NCI-H2196 treated with DMSO at 0.1 percent for 48 hours (cell line): ENCODE results near the gene KAZN.

Experiments used
- DNase-seq: peaks from one replicate; lab custom pipeline; 2025; ENCODE audit not compliant: unreplicated experiment; lab: John Stamatoyannopoulos, UW

Gene KAZN

DNA sequence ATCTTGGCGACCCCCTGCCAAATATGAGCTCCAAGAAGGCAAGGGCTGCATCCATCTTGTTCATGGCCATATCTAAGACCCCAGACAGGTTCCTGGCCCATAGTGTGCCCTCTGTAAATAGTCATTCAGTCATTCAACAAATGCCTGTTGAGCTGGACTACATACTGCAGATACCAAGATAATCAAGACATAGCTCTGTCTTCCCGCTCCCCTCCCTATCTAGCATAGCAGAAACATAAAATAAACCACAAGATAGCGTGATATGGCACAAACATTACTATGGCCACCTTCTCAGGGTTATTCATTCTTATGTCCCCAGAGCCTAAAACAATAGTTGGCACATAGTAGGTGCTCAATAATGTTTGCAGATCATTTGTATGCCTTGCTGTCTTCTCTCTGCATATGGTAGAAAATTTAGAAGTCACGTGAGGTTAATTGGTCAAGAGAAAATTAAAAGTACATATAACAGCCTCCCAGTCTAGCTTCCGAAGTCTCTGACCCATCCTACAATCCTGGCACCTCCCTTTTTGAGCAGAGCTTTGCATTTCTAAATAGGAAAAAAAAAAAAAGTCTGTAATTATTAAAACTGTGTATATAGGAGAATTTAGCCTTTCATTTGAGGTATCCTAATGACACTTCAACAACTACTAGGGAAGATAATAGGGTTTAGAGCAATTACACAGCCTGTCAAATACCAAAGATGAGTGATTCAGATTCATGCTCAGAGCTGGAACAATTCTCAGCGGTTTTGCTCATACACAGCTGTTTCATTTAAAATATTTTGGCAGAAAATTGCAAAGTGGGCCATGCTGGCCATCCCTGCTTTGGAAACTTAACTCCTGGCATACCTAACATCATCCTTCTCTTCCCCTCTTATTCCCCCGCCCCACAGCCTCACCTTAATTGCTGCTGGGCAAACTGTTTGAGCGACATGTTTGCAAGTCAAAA is 219.0 kb downstream of the KAZN start:
- no peak for DNase-seq

DNA sequence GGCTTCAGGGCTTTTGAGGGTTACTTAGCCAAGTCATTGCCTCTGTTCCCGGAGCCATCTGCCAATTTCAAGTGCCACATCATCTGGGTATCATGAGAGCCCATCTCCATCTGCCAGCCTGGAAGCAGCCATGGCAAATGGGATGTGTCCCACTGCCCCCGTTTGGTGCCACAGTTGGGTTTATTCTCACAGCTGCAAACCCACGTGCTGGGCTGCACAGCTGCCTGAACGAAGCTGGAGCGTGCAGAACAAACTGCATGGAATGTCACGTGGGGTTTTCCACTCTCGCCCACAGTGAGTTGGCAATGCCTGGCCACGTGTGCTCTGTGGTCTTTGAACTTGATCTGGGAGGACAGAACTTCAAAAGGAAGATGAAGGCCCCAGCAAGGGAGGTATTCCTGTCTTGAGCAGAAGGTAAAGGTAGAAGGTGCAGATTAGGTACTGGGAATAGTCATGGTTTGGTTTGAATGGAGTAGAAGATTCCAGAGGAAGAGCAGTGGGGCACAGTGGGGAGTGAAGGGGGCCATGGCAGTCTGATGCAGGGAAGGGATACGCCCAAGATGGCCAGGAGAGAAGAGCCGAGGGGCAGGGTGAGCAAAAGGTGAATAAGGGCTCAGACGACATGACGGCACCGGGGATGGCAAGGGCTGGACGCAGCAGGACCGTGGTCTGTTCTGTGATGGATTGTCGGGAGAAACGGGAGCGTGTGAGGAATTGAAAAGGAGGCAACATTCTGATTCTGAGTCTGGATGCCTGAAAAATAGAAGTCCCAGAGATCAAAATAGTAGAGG is 222.0 kb downstream of the KAZN start:
- DNase-seq: no peak

DNA sequence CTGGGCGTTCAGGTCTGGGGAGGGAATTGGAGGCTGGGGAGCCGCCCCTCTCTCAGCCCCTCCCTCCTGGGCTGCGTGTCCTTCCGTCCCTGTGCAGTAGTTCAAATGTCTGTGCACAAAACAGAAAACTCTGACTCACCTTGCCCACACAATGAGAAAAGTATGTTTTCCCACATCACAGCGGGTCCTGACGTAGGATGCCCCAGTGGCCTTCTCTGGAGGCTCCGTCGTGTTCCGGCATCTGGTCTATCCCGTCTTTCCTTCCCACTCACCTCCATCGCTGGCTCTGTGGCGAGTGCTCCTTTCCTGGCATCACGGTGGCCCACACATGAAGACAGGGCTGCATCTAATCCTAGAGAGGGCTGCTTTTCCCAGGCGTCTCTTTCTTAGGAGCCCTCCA is 224.0 kb downstream of the KAZN start:
- no peak for DNase-seq

DNA sequence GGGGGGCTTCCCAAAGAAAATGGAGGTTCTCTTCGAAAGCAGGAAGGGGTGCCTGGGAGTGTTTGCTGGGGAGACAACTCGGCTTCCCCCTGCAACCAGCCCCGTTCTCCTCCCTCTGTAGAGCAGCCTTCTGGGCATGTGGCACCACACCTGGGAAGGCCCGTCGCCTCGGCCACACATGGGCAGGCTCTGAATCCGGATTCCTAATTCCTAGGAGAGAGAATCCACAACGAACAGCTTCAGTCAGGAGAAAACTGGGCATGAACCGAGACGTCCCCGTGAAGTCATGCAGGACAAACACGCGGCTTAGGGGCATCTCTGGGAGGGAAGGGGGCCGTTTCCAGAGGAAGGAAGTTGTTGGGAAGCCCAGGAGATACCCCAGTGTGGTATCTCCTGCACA is 224.5 kb downstream of the KAZN start:
- DNase-seq: no peak

DNA sequence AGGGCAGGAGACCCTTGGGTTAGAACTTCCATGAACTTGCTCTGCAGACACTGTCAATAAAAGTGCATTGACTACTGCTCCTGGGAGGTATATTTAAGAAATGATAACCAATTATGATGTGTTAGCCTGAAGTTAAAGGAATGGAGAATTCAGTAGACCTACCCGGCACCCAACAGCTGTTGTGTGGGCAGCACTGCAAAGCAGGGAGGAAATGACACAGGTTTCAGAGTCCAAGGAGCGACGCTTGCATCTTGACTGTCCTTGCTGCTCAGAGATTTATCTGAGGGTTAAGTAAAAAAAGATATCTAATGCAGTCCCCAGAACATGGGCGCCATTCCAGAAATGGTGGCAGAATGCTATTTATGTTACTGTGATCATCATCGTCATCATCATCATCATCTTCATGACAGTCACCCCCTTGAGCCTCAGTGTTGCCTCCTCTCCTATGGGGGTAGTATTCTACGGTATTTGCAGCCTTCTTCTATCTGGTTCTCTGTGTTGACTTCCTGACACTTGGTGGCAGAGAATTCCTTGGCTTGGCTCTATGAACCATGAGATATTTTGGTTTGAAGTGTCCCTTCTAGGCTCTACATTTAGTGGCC is 225.9 kb downstream of the KAZN start:
- DNase-seq: no peak

DNA sequence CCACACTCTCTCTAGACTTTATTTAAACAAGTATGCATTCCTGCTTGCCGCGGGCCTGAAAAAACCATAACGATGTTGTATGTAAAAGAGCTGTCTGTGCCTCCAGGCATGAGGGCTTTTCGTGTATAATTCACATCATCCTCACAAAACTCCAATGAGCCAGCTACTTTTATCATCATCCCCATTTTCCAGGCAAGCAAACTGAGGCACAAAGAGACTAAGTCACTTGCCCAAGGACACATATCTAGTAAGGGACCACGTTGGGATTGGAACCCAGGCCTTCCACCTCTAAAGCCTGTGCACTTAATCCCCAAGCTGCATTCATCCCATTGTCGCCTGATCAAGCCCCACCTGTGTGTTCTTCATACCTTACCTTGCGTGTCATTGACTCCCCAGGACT is 226.9 kb downstream of the KAZN start:
- no peak for DNase-seq

DNA sequence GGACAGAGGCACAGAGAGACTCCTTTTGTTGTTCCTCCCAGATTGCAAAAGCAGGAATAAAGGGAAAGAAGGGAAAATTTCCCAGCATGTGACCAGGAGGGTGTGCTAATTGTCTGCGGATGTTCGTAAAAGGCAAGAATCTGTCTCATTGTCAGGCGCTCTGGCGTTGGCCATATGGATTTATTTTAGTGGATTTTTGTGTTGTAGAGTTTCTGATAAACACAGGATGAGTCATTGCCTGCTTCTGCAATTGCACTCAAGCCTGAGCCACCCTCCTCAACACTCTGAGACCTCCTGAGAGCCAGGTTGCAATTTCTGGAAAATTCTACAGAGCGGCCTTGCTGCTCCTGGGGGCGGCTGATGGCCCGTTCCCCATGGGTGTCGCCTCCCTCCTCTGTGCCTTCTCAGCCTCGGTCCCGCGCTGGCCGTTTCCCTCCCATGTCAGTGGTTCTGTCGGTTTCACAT is 227.7 kb downstream of the KAZN start:
- DNase-seq: no peak

DNA sequence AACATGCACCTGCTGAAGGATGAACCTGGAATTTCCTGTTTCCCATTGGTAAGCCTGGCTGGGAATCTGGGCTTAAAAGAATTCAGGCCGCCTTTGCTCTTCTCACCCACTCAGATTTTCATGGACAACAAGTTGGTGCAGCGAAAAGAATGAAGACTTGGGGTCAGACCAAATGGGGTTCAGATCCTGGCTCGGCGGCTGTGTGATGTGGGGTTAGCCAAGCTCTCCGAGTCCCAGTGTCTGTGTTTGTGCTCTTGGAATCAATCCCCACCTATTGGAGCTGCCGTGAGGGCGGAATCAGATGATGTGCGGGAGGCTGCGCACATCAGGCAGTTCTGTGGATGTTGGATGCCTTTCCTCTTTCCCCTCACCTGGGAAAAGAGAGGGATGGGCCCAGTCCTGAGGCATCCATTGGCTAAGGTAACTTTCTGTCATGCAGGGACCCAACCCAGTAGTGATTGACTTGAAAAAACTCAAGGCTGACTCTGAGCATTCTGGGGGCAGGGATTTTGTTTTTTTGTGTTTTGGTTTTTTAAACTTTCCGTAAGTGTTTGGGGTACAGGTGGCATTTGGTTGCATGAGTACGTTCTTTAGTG is 228.3 kb downstream of the KAZN start:
- no peak for DNase-seq

DNA sequence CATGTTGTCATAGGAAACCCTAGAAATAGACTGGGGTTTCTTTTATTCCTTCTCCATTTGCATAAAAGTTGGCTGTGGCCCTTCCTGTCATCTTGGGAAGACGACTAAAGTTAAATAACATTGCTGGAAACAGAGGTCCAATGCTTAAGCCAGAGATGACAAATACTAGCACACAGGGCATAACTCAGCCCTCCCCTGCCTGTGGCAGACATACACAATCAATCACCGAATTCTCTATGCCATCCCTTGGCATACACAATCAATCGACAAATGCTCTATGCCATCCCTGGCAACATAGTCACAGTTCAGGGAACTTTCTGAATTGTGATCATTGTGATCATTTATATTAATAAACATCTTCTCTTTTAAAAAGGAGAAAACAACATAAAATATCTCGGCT is 229.4 kb downstream of the KAZN start:
- no peak for DNase-seq

DNA sequence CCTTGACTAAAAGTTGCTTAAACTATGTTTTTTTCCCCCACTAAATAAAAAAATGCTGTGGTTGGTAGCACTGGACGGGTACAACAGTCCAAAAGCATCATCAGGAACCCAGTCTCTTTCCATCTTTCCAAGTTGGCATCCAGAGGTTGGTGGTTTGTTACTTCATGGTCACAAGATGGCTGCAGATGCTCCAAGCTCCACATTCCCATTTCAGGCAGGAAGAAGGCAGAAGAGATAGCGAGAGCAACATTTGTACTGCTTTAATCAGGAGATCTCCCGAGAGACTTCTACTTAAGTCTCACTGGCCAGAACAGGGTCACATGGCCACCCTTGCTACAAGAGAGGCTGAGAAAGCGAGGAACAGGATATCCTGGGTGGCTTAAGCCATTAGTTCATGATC is 230.2 kb downstream of the KAZN start:
- DNase-seq: no peak

DNA sequence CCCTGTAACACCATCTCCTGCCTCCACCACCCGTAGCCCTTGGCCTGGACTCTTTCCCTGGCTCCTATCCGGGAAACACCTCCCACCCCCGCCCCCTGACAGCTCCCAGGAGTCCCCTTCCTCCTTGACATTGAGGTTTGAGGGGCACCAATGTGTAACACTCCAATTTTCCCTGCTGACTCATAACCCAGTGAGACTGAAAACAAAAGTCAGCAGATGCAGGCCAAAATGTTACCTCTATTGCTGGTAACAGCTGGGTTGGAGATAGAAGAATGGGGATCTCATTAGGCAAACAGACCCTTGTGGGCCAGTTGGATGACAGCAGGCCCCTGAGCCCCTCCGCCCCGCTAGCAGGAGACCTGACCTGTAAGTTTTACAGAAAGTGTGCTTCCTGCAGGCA is 237.2 kb downstream of the KAZN start:
- DNase-seq: no peak

DNA sequence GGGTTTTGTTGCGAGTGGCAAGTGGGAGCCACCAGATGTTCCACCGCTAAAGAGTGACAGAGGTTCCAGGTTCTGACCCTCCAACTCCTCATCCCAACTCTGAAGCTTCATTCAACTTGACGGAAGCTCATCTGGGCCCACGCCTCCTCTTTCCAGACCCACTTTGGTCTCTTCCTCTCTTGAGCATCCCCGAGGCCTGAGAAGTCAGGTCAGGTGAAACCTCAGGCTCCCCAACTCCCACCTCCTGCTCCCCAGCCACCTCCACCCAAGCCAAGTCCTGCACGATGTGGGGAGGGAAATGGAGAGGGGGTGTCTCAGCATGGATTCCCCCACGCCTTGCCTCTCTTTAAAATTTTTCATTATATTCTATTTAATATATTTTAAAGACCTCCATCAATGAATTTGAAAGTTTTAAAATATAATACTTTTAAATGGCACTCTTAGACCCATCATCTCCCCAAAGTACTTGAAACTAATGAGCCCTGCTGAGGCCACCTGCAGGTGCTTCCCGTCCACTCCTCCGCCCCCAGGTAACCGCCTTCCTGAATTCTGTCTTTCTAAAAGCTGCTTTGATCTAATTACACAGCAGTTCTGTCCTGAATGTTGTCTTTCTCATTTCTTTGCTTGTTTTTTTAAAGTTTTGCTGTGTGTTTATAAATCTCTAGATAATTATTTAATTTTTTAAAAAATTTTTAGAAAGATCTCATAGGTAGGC is 238.1 kb downstream of the KAZN start:
- DNase-seq: no peak

DNA sequence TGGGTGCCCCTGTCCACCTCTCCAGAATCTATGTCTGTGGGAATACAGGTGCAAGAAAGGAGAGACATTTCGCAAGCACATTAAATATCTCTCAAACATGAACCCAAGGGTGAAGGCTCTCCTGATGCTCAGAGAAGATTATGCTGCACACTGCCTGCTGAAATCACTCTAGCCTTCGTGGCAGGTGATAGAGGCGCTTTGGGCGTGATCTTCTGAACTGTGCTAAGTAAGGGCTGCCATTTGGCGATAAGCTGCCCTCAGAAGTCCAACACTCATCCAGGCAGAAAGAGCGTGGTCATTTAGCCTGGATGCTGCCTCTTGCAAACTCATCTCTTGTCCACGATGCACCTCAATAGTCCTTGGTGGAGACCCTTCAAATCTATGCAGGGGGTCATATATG is 241.9 kb downstream of the KAZN start:
- no peak for DNase-seq

DNA sequence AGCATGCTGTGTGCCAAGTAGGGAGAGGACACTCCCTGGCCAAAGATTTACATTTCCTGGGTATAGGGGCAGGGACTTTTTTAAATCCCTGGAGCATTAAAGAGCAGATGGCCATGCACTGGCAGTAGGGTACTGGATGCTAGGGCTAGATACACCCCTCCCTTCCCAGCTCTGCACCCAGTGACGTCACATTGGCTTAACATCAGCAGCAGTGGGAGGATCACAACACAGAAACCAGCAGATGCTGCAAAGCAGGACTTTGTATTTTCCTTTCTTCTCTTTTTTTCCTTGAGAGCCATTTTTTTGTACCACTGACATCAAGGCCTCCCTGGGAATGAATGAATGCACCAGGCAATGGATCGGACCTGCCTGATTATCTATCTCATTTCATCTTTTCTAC is 243.0 kb downstream of the KAZN start:
- no peak for DNase-seq

DNA sequence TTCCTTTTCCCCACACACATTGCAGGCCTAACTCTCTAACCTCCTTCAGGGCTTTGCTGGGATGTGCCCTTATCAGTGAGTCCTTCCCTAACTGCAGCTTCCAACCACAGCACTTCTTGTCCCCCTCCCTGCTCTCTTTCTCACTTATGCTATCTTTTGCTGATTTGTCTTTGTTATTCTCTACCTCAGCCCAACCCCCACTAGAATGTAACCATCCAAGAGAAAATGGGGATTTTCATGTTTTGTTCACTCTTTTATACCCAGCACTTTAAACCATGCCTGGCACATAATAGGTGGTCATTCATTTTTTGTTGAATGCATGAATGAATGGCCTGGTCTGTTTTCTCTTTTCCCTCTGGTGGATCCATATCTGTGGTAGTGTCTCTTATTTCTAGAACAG is 243.5 kb downstream of the KAZN start:
- no peak for DNase-seq

DNA sequence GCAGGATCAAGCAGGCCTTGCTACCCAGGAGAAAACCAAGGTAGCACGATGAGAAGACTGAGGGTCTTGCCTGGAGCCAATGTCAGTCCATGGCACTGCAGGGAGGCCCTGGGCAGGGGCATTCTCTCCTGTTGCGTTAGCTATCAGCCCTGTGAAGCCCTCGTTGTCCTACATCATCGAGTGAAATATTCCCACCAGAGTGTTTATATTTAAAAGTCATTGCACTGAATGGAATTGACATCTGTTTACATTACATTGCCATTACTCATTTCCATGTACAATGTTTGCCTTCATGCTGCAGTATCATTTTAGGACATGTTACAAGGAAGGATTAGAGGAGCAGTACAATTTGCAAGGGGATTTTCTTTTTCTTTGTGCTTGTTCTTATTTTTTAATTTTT is 243.9 kb downstream of the KAZN start:
- DNase-seq: no peak

DNA sequence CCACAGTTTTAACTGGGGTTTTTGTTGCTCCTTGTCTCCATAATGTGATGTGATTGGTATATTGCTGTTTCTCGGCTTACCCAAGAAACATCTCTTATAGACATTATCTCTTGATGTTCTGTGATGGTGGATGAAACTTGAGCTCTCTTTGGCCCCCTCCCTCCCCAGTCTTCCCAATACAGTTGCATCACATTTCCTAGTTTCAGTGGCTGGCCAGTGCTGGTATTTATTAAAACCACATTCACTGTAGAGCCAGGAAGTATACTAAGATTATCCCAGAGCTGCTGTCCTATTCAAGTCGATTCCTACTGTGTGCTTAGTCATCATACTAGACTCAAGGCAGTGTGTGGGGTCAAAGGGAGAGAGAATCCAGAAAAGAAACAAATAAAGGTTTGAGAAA is 244.4 kb downstream of the KAZN start:
- no peak for DNase-seq

DNA sequence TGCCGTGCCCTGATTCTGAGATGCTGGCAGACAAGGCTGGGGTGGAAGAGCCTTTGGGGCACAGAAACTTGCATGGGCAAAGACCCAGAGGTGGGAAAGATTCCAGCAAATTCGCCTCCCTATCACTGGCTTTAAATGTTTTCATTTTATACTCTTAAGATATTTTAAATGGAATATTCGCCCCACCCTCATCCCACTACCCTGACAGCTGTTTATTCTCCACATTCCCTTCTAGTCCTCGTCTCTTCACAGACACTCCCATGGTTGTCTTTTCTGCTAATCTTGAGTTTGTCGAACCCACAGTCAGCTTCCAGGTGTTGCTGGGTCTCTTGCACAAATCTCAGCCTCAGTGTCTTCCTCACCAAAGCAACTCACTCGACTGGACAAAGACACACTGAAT is 245.0 kb downstream of the KAZN start:
- no peak for DNase-seq

DNA sequence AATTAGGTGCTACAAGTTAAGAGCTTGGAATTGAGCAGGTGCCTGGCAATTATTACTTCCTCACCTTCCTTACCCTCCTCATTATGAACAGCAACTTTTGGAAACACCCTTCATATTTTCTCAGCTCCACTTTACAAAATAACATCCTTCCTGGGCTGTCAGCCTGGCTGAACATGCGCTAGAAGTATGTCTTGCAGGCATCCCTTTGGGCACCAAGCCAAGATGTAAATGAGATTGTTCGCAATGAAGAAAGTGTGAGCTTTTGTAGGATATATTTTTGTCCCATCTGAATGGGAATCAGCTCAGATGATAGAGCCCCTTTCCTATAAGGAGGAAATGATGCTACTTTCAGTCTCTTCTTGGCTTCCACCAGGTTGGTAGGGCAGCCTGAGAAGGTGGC is 245.9 kb downstream of the KAZN start:
- no peak for DNase-seq

DNA sequence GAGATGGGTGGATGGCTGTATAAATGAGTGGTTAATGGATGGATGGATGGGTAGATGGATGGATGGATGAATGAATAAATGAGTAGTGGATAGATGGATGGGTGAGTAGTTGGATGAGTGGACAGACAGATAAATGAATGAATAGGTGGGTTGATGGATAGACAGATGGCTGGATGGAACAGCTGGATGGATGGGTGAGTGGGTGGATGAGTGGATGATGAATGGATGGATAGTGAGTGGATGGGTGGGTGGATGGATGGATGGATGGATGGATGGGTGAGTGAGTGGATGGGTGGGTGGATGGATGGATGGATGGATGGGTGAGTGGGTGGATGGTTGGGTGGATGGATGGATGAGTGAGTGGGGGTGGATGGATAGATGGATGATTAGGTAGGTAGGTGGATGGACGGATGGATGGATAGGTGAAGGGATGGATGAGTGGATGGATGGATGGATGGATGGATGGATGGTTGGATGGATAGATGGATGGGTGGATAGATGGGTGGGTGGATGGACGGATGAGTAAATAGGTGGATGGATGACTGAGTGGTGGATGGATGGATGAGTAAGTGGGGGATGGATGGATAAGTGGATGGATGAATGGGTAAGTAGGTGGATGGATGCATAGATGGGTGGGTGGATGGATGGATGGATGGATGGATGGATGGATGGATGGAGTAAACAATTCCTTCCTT is 246.6 kb downstream of the KAZN start:
- DNase-seq: no peak
